ENCODE results near the gene STK10. TPM values are rescaled to one million over a fixed set of nuclear protein-coding genes. Genes with fewer than 3 reads are reported as not detected.

The STK10 gene
- total and polyA plus RNA-seq, 9 of the 15 experiments (the other 6 are each of a cell fraction or from before 2014, with no cell fraction given) = 0.30 to 6.7 (median 2.4) TPM

- TF ChIP-seq NFIC (IDR thresholded peaks at IDR 0.05) (peak; percentile 68), CTCFL (IDR thresholded peaks at IDR 0.05; ENCODE audit: borderline replicate concordance, insufficient read depth, low read depth, low read length, poor library complexity, severe bottlenecking) (no peak), THRB (CRISPR knock-in tag; conservative IDR thresholded peaks at IDR 0.05) (no peak; the same call in 1 of the 2 replicates), MCM3 (IDR thresholded peaks at IDR 0.05) (no peak), PHTF2 (CRISPR knock-in tag; IDR thresholded peaks at IDR 0.05) (no peak), ZNF507 (tag; conservative IDR thresholded peaks at IDR 0.05) (no peak), CC2D1A (IDR thresholded peaks at IDR 0.05) (no peak), ZBTB2 (IDR thresholded peaks at IDR 0.05) (peak; percentile 60; the same call in 1 of the 2 replicates), ZNF217 (CRISPR knock-in tag; IDR thresholded peaks at IDR 0.05) (no peak), MEF2A (IDR thresholded peaks at IDR 0.05; ENCODE audit: control insufficient read depth, low read depth, low read length) (no peak), ZNF143 (CRISPR knock-in tag; IDR thresholded peaks at IDR 0.05) (peak; percentile 97), SMARCB1 (IDR thresholded peaks at IDR 0.05; ENCODE audit: insufficient read length, low read depth) (no peak), EP300 (IDR thresholded peaks at IDR 0.05; ENCODE audit: low read length) (no peak), ATF2 (CRISPR knock-in tag; IDR thresholded peaks at IDR 0.05) (no peak), ILF3 (IDR thresholded peaks at IDR 0.05; ENCODE audit: borderline replicate concordance) (peak; percentile 50; the same call in 1 of the 2 replicates), BCOR (IDR thresholded peaks at IDR 0.05) (no peak), MAFK (IDR thresholded peaks at IDR 0.05; ENCODE audit: low read length) (no peak), ZNF253 (CRISPR knock-in tag; conservative IDR thresholded peaks at IDR 0.05) (no peak), ZNF512 (tag; IDR thresholded peaks at IDR 0.05) (no peak), PRPF4 (IDR thresholded peaks at IDR 0.05; ENCODE audit: insufficient read depth, low read depth, low read length, poor library complexity, severe bottlenecking) (no peak), ZNF174 (CRISPR knock-in tag; IDR thresholded peaks at IDR 0.05) (no peak)
Observed at GRCh38 chr5:172006321-172007174, 181.5 kb downstream of the STK10 start, which contains the start of gene FBXW11 (continued).
